GM12892 (cell line): ENCODE measurements around the gene DOCK4.

Experiments
- POLR2A ChIP-seq: IDR thresholded peaks from 2 replicates; pipeline ENCODE4 v1.6.1; 2011; ENCODE audit warnings: low read depth, low read length, control low read depth
- TAF1 ChIP-seq: IDR thresholded peaks from 2 replicates; pipeline ENCODE4 v1.6.1; 2011; ENCODE audit warnings: low read depth, mild to moderate bottlenecking, control low read depth, low read length, borderline replicate concordance

DNA sequence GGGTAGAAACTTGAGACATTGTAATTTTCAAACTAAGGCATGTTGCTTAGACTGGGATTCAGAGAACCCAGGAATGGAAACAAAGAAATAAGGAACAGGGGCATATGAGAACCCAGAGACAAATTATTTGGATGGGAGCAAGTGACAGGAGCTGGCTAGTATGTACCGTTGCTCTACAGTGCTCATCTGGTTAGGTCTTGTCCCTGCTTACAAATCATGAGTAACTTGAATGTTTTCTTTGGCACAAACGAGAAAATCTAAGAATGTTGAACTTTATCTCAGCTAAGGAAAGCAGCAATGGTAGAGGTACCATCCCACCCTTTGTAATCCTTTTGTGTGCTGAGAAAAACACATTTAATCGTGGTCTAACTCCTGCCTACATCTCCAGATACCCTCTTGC lies 527.9 kb downstream of the DOCK4 start:
- TF ChIP-seq TAF1 (no peak), POLR2A (no peak)
